ENCODE data around the gene SPEN.

GRCh38 chr1:15960808-15961207 is 113.3 kb downstream of the SPEN start:
- TF ChIP-seq, protein P1, sequence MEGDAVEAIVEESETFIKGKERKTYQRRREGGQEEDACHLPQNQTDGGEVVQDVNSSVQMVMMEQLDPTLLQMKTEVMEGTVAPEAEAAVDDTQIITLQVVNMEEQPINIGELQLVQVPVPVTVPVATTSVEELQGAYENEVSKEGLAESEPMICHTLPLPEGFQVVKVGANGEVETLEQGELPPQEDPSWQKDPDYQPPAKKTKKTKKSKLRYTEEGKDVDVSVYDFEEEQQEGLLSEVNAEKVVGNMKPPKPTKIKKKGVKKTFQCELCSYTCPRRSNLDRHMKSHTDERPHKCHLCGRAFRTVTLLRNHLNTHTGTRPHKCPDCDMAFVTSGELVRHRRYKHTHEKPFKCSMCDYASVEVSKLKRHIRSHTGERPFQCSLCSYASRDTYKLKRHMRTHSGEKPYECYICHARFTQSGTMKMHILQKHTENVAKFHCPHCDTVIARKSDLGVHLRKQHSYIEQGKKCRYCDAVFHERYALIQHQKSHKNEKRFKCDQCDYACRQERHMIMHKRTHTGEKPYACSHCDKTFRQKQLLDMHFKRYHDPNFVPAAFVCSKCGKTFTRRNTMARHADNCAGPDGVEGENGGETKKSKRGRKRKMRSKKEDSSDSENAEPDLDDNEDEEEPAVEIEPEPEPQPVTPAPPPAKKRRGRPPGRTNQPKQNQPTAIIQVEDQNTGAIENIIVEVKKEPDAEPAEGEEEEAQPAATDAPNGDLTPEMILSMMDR (IDR thresholded peaks at IDR 0.05) = no peak
- no peak for TF ChIP-seq POLR2A (IDR thresholded peaks at IDR 0.05)

Data from lower leg skin (tissue), 3 donors.